ENCODE data around the gene FLNA. TPM values are rescaled to one million over a fixed set of nuclear protein-coding genes. Genes with fewer than 3 reads are reported as not detected.

Gene FLNA
- total and polyA plus RNA-seq, 2 of the 13 experiments (the other 11 are each of a cell fraction or from before 2014, with no cell fraction given), result 83.4 to 174 TPM

DNA sequence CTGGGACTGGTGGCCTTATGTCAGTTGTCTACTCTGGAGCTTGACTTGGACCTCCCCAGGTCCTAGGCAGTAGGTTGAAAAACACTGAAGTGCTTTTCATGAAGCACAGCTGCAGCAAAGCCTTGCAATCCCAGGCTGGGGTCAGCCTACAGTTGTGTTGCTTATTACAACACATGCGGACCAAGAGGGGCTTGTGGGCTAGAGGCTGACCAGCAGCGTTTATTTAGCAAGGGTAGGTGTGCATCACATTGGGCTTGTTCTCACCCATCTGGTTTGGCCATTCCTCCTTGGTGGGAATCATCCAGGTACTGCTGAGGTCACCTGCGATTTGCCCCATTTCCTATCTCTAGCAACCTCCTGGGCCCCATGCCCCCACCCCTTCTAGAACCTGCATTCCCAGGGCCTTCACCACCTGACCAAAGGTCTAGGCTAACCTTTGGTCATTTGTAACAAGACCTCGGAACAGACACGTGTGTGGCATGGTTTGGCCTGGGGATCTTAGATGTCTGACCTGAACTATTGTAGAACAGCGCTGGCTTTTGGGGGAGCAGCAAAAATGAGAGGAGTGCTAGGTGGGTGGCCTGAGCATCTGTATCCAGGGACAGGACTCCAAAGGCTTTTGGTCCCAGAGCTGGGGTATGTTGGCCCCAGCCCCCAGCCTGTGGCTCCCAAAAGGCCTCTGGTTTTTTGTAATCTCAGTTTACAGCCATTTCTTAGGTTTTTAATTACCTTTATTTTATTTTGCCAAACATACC lies 26.8 kb upstream of the FLNA start (continued):
- TF ChIP-seq, protein P1, sequence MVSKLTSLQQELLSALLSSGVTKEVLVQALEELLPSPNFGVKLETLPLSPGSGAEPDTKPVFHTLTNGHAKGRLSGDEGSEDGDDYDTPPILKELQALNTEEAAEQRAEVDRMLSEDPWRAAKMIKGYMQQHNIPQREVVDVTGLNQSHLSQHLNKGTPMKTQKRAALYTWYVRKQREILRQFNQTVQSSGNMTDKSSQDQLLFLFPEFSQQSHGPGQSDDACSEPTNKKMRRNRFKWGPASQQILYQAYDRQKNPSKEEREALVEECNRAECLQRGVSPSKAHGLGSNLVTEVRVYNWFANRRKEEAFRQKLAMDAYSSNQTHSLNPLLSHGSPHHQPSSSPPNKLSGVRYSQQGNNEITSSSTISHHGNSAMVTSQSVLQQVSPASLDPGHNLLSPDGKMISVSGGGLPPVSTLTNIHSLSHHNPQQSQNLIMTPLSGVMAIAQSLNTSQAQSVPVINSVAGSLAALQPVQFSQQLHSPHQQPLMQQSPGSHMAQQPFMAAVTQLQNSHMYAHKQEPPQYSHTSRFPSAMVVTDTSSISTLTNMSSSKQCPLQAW (CRISPR knock-in tag; IDR thresholded peaks at IDR 0.05), result peak; percentile 37; the same call in 1 of the 2 replicates
- TF ChIP-seq HNF4A (CRISPR knock-in tag; IDR thresholded peaks at IDR 0.05) (peak; percentile 64), SSRP1 (CRISPR knock-in tag; IDR thresholded peaks at IDR 0.05) (peak; percentile 97), ZNF781 (CRISPR knock-in tag; IDR thresholded peaks at IDR 0.05; ENCODE audit: borderline replicate concordance, not compliant biosample characterization) (no peak), ZNF232 (CRISPR knock-in tag; IDR thresholded peaks at IDR 0.05; ENCODE audit: borderline replicate concordance) (no peak), TEAD3 (CRISPR knock-in tag; optimal IDR thresholded peaks at IDR 0.05; ENCODE audit: borderline replicate concordance) (peak; percentile 65), CCDC6 (CRISPR knock-in tag; IDR thresholded peaks at IDR 0.05) (0 out of 2 replicates have a peak, but pooled peaks have one; percentile 29), ZNF451 (CRISPR knock-in tag; IDR thresholded peaks at IDR 0.05) (0 out of 2 replicates have a peak, but pooled peaks have one; percentile 42), NCOA1 (CRISPR knock-in tag; IDR thresholded peaks at IDR 0.05) (no peak), ZNF569 (CRISPR knock-in tag; IDR thresholded peaks at IDR 0.05; ENCODE audit: borderline replicate concordance) (no peak)
- TF ChIP-seq, protein P2, sequence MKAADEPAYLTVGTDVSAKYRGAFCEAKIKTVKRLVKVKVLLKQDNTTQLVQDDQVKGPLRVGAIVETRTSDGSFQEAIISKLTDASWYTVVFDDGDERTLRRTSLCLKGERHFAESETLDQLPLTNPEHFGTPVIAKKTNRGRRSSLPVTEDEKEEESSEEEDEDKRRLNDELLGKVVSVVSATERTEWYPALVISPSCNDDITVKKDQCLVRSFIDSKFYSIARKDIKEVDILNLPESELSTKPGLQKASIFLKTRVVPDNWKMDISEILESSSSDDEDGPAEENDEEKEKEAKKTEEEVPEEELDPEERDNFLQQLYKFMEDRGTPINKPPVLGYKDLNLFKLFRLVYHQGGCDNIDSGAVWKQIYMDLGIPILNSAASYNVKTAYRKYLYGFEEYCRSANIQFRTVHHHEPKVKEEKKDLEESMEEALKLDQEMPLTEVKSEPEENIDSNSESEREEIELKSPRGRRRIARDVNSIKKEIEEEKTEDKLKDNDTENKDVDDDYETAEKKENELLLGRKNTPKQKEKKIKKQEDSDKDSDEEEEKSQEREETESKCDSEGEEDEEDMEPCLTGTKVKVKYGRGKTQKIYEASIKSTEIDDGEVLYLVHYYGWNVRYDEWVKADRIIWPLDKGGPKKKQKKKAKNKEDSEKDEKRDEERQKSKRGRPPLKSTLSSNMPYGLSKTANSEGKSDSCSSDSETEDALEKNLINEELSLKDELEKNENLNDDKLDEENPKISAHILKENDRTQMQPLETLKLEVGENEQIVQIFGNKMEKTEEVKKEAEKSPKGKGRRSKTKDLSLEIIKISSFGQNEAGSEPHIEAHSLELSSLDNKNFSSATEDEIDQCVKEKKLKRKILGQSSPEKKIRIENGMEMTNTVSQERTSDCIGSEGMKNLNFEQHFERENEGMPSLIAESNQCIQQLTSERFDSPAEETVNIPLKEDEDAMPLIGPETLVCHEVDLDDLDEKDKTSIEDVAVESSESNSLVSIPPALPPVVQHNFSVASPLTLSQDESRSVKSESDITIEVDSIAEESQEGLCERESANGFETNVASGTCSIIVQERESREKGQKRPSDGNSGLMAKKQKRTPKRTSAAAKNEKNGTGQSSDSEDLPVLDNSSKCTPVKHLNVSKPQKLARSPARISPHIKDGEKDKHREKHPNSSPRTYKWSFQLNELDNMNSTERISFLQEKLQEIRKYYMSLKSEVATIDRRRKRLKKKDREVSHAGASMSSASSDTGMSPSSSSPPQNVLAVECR (CRISPR knock-in tag; IDR thresholded peaks at IDR 0.05; ENCODE audit: borderline replicate concordance), result peak; percentile 28; the same call in 1 of the 2 replicates
- TF ChIP-seq, protein P3, sequence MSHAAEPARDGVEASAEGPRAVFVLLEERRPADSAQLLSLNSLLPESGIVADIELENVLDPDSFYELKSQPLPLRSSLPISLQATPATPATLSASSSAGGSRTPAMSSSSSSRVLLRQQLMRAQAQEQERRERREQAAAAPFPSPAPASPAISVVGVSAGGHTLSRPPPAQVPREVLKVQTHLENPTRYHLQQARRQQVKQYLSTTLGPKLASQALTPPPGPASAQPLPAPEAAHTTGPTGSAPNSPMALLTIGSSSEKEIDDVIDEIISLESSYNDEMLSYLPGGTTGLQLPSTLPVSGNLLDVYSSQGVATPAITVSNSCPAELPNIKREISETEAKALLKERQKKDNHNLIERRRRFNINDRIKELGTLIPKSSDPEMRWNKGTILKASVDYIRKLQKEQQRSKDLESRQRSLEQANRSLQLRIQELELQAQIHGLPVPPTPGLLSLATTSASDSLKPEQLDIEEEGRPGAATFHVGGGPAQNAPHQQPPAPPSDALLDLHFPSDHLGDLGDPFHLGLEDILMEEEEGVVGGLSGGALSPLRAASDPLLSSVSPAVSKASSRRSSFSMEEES (CRISPR knock-in tag; IDR thresholded peaks at IDR 0.05), result peak; percentile 56; the same call in 1 of the 2 replicates
- TF ChIP-seq, protein P4, sequence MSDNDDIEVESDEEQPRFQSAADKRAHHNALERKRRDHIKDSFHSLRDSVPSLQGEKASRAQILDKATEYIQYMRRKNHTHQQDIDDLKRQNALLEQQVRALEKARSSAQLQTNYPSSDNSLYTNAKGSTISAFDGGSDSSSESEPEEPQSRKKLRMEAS (IDR thresholded peaks at IDR 0.05), result peak; percentile 77
- TF ChIP-seq, protein P5, sequence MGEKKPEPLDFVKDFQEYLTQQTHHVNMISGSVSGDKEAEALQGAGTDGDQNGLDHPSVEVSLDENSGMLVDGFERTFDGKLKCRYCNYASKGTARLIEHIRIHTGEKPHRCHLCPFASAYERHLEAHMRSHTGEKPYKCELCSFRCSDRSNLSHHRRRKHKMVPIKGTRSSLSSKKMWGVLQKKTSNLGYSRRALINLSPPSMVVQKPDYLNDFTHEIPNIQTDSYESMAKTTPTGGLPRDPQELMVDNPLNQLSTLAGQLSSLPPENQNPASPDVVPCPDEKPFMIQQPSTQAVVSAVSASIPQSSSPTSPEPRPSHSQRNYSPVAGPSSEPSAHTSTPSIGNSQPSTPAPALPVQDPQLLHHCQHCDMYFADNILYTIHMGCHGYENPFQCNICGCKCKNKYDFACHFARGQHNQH (CRISPR knock-in tag; IDR thresholded peaks at IDR 0.05), result peak; percentile 64
- TF ChIP-seq, protein P6, sequence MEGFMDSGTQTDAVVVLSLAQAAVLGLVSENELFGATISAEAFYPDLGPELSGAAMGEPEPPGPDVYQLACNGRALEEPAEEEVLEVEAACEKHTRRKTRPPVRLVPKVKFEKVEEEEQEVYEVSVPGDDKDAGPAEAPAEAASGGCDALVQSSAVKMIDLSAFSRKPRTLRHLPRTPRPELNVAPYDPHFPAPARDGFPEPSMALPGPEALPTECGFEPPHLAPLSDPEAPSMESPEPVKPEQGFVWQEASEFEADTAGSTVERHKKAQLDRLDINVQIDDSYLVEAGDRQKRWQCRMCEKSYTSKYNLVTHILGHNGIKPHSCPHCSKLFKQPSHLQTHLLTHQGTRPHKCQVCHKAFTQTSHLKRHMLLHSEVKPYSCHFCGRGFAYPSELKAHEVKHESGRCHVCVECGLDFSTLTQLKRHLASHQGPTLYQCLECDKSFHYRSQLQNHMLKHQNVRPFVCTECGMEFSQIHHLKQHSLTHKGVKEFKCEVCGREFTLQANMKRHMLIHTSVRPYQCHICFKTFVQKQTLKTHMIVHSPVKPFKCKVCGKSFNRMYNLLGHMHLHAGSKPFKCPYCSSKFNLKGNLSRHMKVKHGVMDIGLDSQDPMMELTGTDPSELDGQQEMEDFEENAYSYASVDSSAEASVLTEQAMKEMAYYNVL (CRISPR knock-in tag; IDR thresholded peaks at IDR 0.05; ENCODE audit: borderline replicate concordance), result no peak

All from HepG2 (cell line).